HEK293 (cell line): ENCODE results near the gene MCM5.
A peak's percentile ranks its signal among the peaks of the same experiment; 100 is the strongest.

ENCODE experiments used
- BCL11A ChIP-seq: fragments of 450-650 bp; formaldehyde crosslinking; IDR thresholded peaks from 2 replicates; pipeline ENCODE4 v1.5.1; 2016; ENCODE audit warnings: low read depth, missing biosample characterization, missing genetic modification characterization
- KLF16 ChIP-seq: fragments of 450-650 bp; formaldehyde crosslinking; IDR thresholded peaks from 2 replicates; pipeline ENCODE4 v1.5.1; 2017; ENCODE audit warnings: missing biosample characterization, missing genetic modification characterization
- SP2 ChIP-seq: fragments of 450-650 bp; formaldehyde crosslinking; IDR thresholded peaks from 2 replicates; pipeline ENCODE4 v1.5.1; 2016; ENCODE audit warnings: missing biosample characterization, missing genetic modification characterization
- SP7 ChIP-seq: fragments of 450-650 bp; formaldehyde crosslinking; IDR thresholded peaks from 2 replicates; pipeline ENCODE4 v1.5.1; 2016; ENCODE audit warnings: missing biosample characterization, missing genetic modification characterization
- TCF7L2 ChIP-seq: IDR thresholded peaks from 2 replicates; pipeline ENCODE4 v1.6.1; 2011; ENCODE audit warnings: low read depth, mild to moderate bottlenecking, inconsistent platforms, low read length, moderate library complexity, borderline replicate concordance
- WT1 ChIP-seq: fragments of 450-650 bp; formaldehyde crosslinking; IDR thresholded peaks from 2 replicates; pipeline ENCODE4 v1.5.1; 2016; ENCODE audit warnings: missing biosample characterization, missing genetic modification characterization
- ZBTB20 ChIP-seq: fragments of 450-650 bp; formaldehyde crosslinking; IDR thresholded peaks from 2 replicates; pipeline ENCODE4 v1.5.1; 2016; ENCODE audit warnings: missing biosample characterization, missing genetic modification characterization
- ZBTB8A ChIP-seq: fragments of 450-650 bp; formaldehyde crosslinking; IDR thresholded peaks from 2 replicates; pipeline ENCODE4 v1.5.1; 2016; ENCODE audit warnings: missing biosample characterization, missing genetic modification characterization
- ZEB2 ChIP-seq: fragments of 450-650 bp; formaldehyde crosslinking; IDR thresholded peaks from 2 replicates; pipeline ENCODE4 v1.5.1; 2016; ENCODE audit warnings: missing biosample characterization, missing genetic modification characterization
- ZNF10 ChIP-seq: fragments of 450-650 bp; formaldehyde crosslinking; IDR thresholded peaks from 2 replicates; pipeline ENCODE4 v1.5.1; 2017; ENCODE audit warnings: missing biosample characterization, missing genetic modification characterization
- ZNF114 ChIP-seq: fragments of 450-650 bp; formaldehyde crosslinking; IDR thresholded peaks from 2 replicates; pipeline ENCODE4 v1.5.0; 2017; ENCODE audit warnings: missing biosample characterization, missing genetic modification characterization
- ZNF132 ChIP-seq: fragments of 450-650 bp; formaldehyde crosslinking; IDR thresholded peaks from 2 replicates; pipeline ENCODE4 v1.5.1; 2017; ENCODE audit warnings: missing biosample characterization, missing genetic modification characterization, borderline replicate concordance
- ZNF133 ChIP-seq: fragments of 450-650 bp; formaldehyde crosslinking; IDR thresholded peaks from 2 replicates; pipeline ENCODE4 v1.5.1; 2016; ENCODE audit warnings: missing biosample characterization, missing genetic modification characterization
- ZNF2 ChIP-seq: fragments of 450-650 bp; formaldehyde crosslinking; IDR thresholded peaks from 2 replicates; pipeline ENCODE4 v1.5.1; 2016; ENCODE audit warnings: missing biosample characterization, missing genetic modification characterization
- ZNF274 ChIP-seq, 2 experiments: fragments of 200-500 bp in 1 of 2; fragments of 450-650 bp in 1 of 2; sonication (Bioruptor generic) in 1 of 2; formaldehyde crosslinking in 1 of 2; IDR thresholded peaks; 2 replicates each; pipeline versions ENCODE4 v1.5.1 to v1.6.1; 2014 to 2016; ENCODE audit warnings: borderline replicate concordance in 1 of 2, inconsistent platforms in 1 of 2, low read length in 1 of 2, missing biosample characterization in 1 of 2, missing genetic modification characterization in 1 of 2
- ZNF473 ChIP-seq: fragments of 450-650 bp; formaldehyde crosslinking; IDR thresholded peaks from 2 replicates; pipeline ENCODE4 v1.5.1; 2017; ENCODE audit warnings: missing biosample characterization, missing genetic modification characterization
- ZNF501 ChIP-seq: fragments of 450-650 bp; formaldehyde crosslinking; IDR thresholded peaks from 2 replicates; pipeline ENCODE4 v1.5.1; 2016; ENCODE audit warnings: missing biosample characterization, missing genetic modification characterization
- ZNF621 ChIP-seq: fragments of 450-650 bp; formaldehyde crosslinking; IDR thresholded peaks from 2 replicates; pipeline ENCODE4 v1.5.1; 2017; ENCODE audit warnings: missing biosample characterization, missing genetic modification characterization
- ZXDB ChIP-seq: fragments of 450-650 bp; formaldehyde crosslinking; IDR thresholded peaks from 2 replicates; pipeline ENCODE4 v1.5.1; 2016; ENCODE audit warnings: missing biosample characterization, missing genetic modification characterization
- TF ChIP-seq, protein P1 (sequence below): fragments of 450-650 bp; formaldehyde crosslinking; IDR thresholded peaks from 2 replicates; pipeline ENCODE4 v1.5.1; 2016; ENCODE audit warnings: missing biosample characterization, missing genetic modification characterization
- TF ChIP-seq, protein P2 (sequence below): fragments of 450-650 bp; formaldehyde crosslinking; IDR thresholded peaks from 2 replicates; pipeline ENCODE4 v1.5.1; 2017; ENCODE audit warnings: missing biosample characterization, missing genetic modification characterization
- TF ChIP-seq, protein P3 (sequence below): fragments of 450-650 bp; formaldehyde crosslinking; optimal IDR thresholded peaks from 2 replicates; pipeline ENCODE3; 2016; ENCODE audit warnings: missing biosample characterization, mild to moderate bottlenecking, missing genetic modification characterization
- TF ChIP-seq, protein P4 (sequence below): fragments of 450-650 bp; formaldehyde crosslinking; IDR thresholded peaks from 2 replicates; pipeline ENCODE4 v1.5.1; 2016; ENCODE audit warnings: missing biosample characterization, missing genetic modification characterization, low read depth
- TF ChIP-seq, protein P5 (sequence below): fragments of 450-650 bp; formaldehyde crosslinking; IDR thresholded peaks from 2 replicates; pipeline ENCODE4 v1.5.1; 2016; ENCODE audit warnings: missing biosample characterization, missing genetic modification characterization
- TF ChIP-seq, protein P6 (sequence below): fragments of 450-650 bp; formaldehyde crosslinking; IDR thresholded peaks from 2 replicates; pipeline ENCODE4 v1.5.1; 2016; ENCODE audit warnings: missing biosample characterization, missing genetic modification characterization

MCM5 gene

DNA sequence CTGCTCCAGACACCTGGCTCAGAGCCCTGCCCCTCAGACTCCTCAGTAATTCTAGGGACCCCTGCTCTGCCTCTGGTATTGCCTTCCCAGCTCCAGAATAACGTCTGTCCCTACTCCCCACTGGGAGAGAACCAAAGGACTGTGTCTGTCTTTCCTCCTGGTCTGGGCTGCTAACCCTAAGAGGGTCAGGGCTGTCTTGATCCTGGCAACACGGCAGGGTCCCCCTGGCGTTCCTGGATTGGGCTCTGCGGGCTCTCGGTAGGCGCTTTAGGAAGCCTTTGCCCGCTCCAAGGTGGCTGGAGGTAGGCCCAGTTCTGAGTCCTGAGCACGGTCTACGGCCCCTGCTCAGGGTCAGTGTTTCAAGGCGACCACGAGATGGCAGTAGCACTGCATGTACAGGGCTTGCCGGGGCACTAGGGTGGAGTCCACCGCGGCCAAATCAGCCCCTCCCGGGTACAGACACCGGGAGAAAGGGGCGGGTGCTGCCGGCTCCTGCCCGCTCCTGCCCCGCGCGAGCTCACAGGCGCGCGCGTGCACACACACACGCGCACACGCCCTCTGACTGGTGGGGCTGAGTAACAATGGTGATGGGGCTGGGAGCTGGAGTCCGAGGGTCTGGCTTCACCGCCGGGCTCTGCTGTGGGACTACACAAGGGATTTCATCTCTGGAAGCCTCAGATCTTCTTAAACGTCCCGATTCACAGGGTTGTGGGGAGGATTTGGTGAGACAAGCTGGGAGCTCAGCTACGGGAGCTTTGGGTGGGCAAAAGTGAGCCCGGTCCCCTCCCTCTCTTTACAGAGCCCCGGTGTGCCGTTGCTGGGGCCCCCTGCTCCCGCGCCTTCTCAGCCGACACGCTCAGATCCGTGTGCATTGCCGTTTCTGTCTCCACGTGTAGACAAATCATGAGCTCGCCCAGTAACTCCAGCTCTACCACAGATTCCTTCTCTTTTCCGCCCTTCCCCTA, 49.1 kb upstream of the MCM5 start (continued):
- TF ChIP-seq TCF7L2, result no peak
- TF ChIP-seq SP2, result peak; percentile 55
- TF ChIP-seq ZNF132, result no peak
- TF ChIP-seq WT1 (tag by site-specific recombination), result no peak
- TF ChIP-seq, protein P1, sequence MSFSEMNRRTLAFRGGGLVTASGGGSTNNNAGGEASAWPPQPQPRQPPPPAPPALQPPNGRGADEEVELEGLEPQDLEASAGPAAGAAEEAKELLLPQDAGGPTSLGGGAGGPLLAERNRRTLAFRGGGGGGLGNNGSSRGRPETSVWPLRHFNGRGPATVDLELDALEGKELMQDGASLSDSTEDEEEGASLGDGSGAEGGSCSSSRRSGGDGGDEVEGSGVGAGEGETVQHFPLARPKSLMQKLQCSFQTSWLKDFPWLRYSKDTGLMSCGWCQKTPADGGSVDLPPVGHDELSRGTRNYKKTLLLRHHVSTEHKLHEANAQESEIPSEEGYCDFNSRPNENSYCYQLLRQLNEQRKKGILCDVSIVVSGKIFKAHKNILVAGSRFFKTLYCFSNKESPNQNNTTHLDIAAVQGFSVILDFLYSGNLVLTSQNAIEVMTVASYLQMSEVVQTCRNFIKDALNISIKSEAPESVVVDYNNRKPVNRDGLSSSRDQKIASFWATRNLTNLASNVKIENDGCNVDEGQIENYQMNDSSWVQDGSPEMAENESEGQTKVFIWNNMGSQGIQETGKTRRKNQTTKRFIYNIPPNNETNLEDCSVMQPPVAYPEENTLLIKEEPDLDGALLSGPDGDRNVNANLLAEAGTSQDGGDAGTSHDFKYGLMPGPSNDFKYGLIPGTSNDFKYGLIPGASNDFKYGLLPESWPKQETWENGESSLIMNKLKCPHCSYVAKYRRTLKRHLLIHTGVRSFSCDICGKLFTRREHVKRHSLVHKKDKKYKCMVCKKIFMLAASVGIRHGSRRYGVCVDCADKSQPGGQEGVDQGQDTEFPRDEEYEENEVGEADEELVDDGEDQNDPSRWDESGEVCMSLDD, result peak; percentile 27; the same call in 1 of the 2 replicates
- TF ChIP-seq, protein P2, sequence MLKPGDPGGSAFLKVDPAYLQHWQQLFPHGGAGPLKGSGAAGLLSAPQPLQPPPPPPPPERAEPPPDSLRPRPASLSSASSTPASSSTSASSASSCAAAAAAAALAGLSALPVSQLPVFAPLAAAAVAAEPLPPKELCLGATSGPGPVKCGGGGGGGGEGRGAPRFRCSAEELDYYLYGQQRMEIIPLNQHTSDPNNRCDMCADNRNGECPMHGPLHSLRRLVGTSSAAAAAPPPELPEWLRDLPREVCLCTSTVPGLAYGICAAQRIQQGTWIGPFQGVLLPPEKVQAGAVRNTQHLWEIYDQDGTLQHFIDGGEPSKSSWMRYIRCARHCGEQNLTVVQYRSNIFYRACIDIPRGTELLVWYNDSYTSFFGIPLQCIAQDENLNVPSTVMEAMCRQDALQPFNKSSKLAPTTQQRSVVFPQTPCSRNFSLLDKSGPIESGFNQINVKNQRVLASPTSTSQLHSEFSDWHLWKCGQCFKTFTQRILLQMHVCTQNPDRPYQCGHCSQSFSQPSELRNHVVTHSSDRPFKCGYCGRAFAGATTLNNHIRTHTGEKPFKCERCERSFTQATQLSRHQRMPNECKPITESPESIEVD (tag by site-specific recombination), result no peak
- peak; percentile 58; the same call in 1 of the 2 replicates for TF ChIP-seq BCL11A (tag by site-specific recombination)
- TF ChIP-seq ZBTB8A (tag by site-specific recombination), result peak; percentile 79
- TF ChIP-seq ZNF501 (tag by site-specific recombination), result peak; percentile 53; the same call in 1 of the 2 replicates
- peak; percentile 67 for TF ChIP-seq ZNF10
- TF ChIP-seq ZXDB (tag by site-specific recombination), result peak; percentile 47; the same call in 1 of the 2 replicates
- peak; percentile 82 for TF ChIP-seq ZEB2 (tag by site-specific recombination)
- TF ChIP-seq KLF16 (tag by site-specific recombination), result peak; percentile 76; the same call in 1 of the 2 replicates
- TF ChIP-seq ZNF274 (IDR thresholded peaks at IDR 0.05; ENCODE audit: low read length), result no peak
- no peak for TF ChIP-seq ZNF274 (tag by site-specific recombination; IDR thresholded peaks at IDR 0.05; ENCODE audit: borderline replicate concordance)
- no peak for TF ChIP-seq ZNF621
- TF ChIP-seq, protein P3, sequence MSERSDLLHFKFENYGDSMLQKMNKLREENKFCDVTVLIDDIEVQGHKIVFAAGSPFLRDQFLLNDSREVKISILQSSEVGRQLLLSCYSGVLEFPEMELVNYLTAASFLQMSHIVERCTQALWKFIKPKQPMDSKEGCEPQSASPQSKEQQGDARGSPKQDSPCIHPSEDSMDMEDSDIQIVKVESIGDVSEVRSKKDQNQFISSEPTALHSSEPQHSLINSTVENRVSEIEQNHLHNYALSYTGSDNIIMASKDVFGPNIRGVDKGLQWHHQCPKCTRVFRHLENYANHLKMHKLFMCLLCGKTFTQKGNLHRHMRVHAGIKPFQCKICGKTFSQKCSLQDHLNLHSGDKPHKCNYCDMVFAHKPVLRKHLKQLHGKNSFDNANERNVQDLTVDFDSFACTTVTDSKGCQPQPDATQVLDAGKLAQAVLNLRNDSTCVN (tag by site-specific recombination), result peak; percentile 96
- TF ChIP-seq, protein P4, sequence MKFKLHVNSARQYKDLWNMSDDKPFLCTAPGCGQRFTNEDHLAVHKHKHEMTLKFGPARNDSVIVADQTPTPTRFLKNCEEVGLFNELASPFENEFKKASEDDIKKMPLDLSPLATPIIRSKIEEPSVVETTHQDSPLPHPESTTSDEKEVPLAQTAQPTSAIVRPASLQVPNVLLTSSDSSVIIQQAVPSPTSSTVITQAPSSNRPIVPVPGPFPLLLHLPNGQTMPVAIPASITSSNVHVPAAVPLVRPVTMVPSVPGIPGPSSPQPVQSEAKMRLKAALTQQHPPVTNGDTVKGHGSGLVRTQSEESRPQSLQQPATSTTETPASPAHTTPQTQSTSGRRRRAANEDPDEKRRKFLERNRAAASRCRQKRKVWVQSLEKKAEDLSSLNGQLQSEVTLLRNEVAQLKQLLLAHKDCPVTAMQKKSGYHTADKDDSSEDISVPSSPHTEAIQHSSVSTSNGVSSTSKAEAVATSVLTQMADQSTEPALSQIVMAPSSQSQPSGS (tag by site-specific recombination), result no peak
- TF ChIP-seq, protein P5, sequence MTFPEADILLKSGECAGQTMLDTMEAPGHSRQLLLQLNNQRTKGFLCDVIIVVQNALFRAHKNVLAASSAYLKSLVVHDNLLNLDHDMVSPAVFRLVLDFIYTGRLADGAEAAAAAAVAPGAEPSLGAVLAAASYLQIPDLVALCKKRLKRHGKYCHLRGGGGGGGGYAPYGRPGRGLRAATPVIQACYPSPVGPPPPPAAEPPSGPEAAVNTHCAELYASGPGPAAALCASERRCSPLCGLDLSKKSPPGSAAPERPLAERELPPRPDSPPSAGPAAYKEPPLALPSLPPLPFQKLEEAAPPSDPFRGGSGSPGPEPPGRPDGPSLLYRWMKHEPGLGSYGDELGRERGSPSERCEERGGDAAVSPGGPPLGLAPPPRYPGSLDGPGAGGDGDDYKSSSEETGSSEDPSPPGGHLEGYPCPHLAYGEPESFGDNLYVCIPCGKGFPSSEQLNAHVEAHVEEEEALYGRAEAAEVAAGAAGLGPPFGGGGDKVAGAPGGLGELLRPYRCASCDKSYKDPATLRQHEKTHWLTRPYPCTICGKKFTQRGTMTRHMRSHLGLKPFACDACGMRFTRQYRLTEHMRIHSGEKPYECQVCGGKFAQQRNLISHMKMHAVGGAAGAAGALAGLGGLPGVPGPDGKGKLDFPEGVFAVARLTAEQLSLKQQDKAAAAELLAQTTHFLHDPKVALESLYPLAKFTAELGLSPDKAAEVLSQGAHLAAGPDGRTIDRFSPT, result peak; percentile 40; the same call in 1 of the 2 replicates
- TF ChIP-seq ZBTB20 (tag by site-specific recombination), result peak; percentile 47; the same call in 1 of the 2 replicates
- peak; percentile 72 for TF ChIP-seq SP7
- no peak for TF ChIP-seq ZNF473 (tag by site-specific recombination)
- TF ChIP-seq, protein P6, sequence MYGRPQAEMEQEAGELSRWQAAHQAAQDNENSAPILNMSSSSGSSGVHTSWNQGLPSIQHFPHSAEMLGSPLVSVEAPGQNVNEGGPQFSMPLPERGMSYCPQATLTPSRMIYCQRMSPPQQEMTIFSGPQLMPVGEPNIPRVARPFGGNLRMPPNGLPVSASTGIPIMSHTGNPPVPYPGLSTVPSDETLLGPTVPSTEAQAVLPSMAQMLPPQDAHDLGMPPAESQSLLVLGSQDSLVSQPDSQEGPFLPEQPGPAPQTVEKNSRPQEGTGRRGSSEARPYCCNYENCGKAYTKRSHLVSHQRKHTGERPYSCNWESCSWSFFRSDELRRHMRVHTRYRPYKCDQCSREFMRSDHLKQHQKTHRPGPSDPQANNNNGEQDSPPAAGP, result peak; percentile 94
- no peak for TF ChIP-seq ZNF133 (tag by site-specific recombination)
- TF ChIP-seq ZNF2, result 0 out of 2 replicates have a peak, but pooled peaks have one; percentile 34
- TF ChIP-seq ZNF114 (tag by site-specific recombination), result no peak
